Stomach (tissue), 9 donors: ENCODE results near the gene ADCY9. TPM values are rescaled to one million over a fixed set of nuclear protein-coding genes. Genes with fewer than 3 reads are reported as not detected.
"Not testable (repeated sequence)": the region's sequence is repeated elsewhere in the genome, so short reads cannot be mapped to it uniquely, and the experiment has no call there.

ENCODE experiments used
- DNase-seq, 2 donors: peaks; one replicate each; pipeline versions ENCODE4 v3.0.0 to v3.0.0-alpha.2; 2013 to 2019
- H3K27ac ChIP-seq, 5 donors: fragments of 200-600 bp in 4 of 5; sonication (generic) in 4 of 5; one replicate each; pipeline ENCODE4 v1.5.1; 2013 to 2019; ENCODE audit warnings: mild to moderate bottlenecking in 1 of 5, moderate library complexity in 1 of 5
- H3K27me3 ChIP-seq, 3 donors: fragments of 200-600 bp; sonication (generic); one replicate each; pipeline ENCODE4 v1.5.1; 2017 to 2019; ENCODE audit warnings: mixed run types in 1 of 3
- H3K36me3 ChIP-seq, 4 donors: fragments of 200-600 bp; sonication (generic); 1 replicate in 3 of 4; 2 replicates in 1 of 4; pipeline ENCODE4 v1.5.1; 2016 to 2019
- H3K4me1 ChIP-seq, 4 donors: fragments of 200-600 bp; sonication (generic); one replicate each; pipeline ENCODE4 v1.5.1; 2016 to 2019
- H3K4me3 ChIP-seq, 4 donors: fragments of 200-600 bp; sonication (generic) in 3 of 4; one replicate each; pipeline ENCODE4 v1.5.1; 2016 to 2019; ENCODE audit warnings: mild to moderate bottlenecking in 1 of 4
- H3K9me3 ChIP-seq, 4 donors: fragments of 200-600 bp; sonication (generic); one replicate each; pipeline ENCODE4 v1.5.1; 2016 to 2019
- EP300 ChIP-seq: sonication (generic); formaldehyde crosslinking; IDR thresholded peaks from one replicate; pipeline ENCODE4 v1.6.1; 2017; ENCODE audit warnings: antibody characterized with exemption
- POLR2A ChIP-seq, 4 donors: fragments of 450-650 bp; IDR thresholded peaks; one replicate each; pipeline ENCODE4 v1.6.1; 2016; ENCODE audit warnings: antibody characterized with exemption in 4 of 4, control low read depth in 2 of 4, mild to moderate bottlenecking in 1 of 4, moderate library complexity in 1 of 4
- POLR2AphosphoS5 ChIP-seq, 3 donors: sonication (generic); formaldehyde crosslinking; IDR thresholded peaks; one replicate each; pipeline ENCODE4 v1.6.1; 2016; ENCODE audit warnings: antibody characterized with exemption in 3 of 3
- WGBS, 5 donors: extraction: QIAGEN DNeasy Blood & Tissue Kit in 3 of 5; methylation state at CpG; one replicate each; pipeline versions ENCODE4 v1.1.5 to v1.1.7; 2013 to 2018; 5-methylcytosine and 5-hydroxymethylcytosine counted together
- intact Hi-C: fragments of 100-400 bp; cut with DNase I; formaldehyde crosslinking; loops from one replicate; pipeline ENCODE4 v1.15.1; 2023; ENCODE audit warnings: low total_unique reads
- polyA plus RNA-seq, 3 donors: library from polyadenylated mRNA; stranded (reverse); fragments of 200-250 nt; gene quantifications; one replicate each; pipeline ENCODE4 v1.2.3, GENCODE V29; 2013
- total RNA-seq, 5 donors: library from RNA; depleted of rRNA; stranded (reverse); fragments of >200 nt; gene quantifications; one replicate each; pipeline versions ENCODE4 v1.1.0 to v1.2.3, GENCODE V29; 2014 to 2016
- TF ChIP-seq, protein P1 (sequence below), 7 experiments: fragments of 450-650 bp in 4 of 7; fragments of 200-600 bp in 3 of 7; sonication (generic) in 3 of 7; IDR thresholded peaks; one replicate each; pipeline ENCODE4 v1.5.1; 2016 to 2019; ENCODE audit warnings: antibody characterized with exemption in 7 of 7, control low read depth in 2 of 7, mild to moderate bottlenecking in 1 of 7
- donor health status: healthy with polysubstance abuse.
- donor health status: Bipolar disorder and iron deficiency.
- donor health status: healthy.

ADCY9 gene
- total and polyA plus RNA-seq, 8 donors: 1.7 to 55.0 (median 12.9) TPM

DNA sequence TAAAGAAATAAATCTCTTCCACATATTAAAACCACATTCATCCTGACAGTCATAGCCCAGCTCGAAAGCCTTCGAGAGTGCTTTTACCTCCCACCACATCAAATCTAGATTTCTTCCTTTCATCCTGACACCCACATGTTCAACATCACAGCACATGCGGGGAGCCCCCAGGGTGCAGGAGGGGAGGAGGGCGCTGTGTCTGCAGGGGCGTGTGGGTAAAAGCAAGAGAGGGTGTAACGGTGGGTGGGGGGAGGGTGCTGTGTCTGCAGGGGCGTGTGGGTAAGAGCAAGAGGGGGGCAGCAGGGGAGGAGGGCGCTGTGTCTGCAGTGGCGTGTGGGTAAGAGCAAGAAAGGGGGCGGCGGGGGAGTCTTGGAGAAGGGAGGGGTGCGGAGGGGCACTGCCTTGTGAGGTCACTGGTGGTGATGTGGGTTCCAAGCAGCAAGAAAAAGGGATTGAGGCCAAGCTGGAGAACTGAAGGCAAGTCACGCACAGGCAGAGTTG, 34.7 kb downstream of the ADCY9 start:
- peak overlapping the region in 1 of 5 donors; percentile 16 for H3K27ac ChIP-seq
- no peaks in the 10 kb centered on the region for H3K9me3 ChIP-seq
- H3K4me3 ChIP-seq: no peak overlapping the region
- DNase-seq: peak in 1 of 2 donors; percentile 62
- H3K4me1 ChIP-seq: peaks cover 0 to 24% (median 8%) of the 10 kb centered on the region in 4 donors
- H3K36me3 ChIP-seq: peaks cover 0 to 4% (median 0%) of the 10 kb centered on the region in 4 donors
- 57 to 72% (median 69%) methylated on average over 13 of the region's 13 CpGs for WGBS, 5 donors
- H3K27me3 ChIP-seq: no peaks in the 10 kb centered on the region
- TF ChIP-seq, protein P1, sequence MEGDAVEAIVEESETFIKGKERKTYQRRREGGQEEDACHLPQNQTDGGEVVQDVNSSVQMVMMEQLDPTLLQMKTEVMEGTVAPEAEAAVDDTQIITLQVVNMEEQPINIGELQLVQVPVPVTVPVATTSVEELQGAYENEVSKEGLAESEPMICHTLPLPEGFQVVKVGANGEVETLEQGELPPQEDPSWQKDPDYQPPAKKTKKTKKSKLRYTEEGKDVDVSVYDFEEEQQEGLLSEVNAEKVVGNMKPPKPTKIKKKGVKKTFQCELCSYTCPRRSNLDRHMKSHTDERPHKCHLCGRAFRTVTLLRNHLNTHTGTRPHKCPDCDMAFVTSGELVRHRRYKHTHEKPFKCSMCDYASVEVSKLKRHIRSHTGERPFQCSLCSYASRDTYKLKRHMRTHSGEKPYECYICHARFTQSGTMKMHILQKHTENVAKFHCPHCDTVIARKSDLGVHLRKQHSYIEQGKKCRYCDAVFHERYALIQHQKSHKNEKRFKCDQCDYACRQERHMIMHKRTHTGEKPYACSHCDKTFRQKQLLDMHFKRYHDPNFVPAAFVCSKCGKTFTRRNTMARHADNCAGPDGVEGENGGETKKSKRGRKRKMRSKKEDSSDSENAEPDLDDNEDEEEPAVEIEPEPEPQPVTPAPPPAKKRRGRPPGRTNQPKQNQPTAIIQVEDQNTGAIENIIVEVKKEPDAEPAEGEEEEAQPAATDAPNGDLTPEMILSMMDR (IDR thresholded peaks at IDR 0.05): no peak
- TF ChIP-seq POLR2AphosphoS5 (IDR thresholded peaks at IDR 0.05): no peak
- no peak for TF ChIP-seq POLR2A (IDR thresholded peaks at IDR 0.05)
- TF ChIP-seq EP300: no peak
- intact Hi-C loops: no loop called here

DNA sequence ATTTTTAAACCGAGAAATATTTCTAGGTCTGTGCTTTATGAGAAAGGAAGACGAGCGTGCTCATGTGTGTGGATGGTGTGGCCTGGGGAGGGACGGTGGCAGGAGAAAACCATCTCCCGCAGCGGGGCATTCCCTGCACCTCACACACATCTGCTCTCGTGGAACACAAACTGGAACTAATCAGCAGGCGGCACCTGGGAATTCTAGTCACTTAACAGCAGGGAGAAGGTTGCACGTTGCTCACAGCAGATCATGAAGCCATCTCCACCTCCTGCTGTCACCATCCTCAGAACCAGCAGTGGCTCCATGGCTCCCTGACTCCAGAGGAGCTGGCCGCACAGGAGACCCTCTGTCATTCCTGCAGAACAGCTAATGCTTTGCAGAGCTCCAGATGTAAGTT, 35.2 kb downstream of the ADCY9 start:
- 60 to 87% (median 73%) methylated on average over 10 of the region's 10 CpGs for WGBS, 5 donors

DNA sequence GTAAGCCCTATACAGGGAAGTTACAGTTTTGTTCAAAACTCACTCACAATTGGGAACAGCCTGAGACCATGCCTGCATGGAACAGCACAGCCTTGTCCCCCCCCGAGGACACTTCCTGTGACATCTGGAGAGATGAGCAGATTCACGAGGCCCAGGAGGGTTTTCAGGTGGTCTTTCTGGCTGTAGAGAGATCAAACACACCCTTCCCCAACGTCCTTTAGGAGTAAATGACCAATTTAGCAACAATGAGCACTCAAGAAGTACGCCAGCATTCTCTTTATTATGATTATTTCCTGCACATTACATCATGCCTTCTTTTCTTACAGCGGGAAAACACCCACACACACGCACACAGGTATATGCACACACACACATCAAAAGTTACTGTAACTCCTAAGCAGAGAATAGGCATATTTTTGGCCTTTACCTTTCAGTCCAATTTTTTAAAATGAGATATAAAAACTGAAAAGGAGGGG, 39.0 kb downstream of the ADCY9 start:
- Histone ChIP-seq H3K36me3 (peaks cover 0 to 4% (median 0%) of the 10 kb centered on the region in 4 donors), H3K4me1 (peaks cover 0 to 13% (median 5%) of the 10 kb centered on the region in 4 donors), H3K27ac (no peak overlapping the region), H3K9me3 (no peaks in the 10 kb centered on the region), H3K4me3 (no peak overlapping the region), H3K27me3 (no peaks in the 10 kb centered on the region)
- TF ChIP-seq, protein P1 (IDR thresholded peaks at IDR 0.05): no peak
- no peak for TF ChIP-seq POLR2AphosphoS5 (IDR thresholded peaks at IDR 0.05)
- no peak for TF ChIP-seq EP300
- no peak for TF ChIP-seq POLR2A (IDR thresholded peaks at IDR 0.05)
- intact Hi-C loops: no loop called here
- no peak for DNase-seq
- WGBS, 5 donors: 72 to 82% (median 75%) methylated on average over 6 of the region's 6 CpGs

More for the DNA sequence above, 35.2 kb downstream of the ADCY9 start:
- Histone ChIP-seq H3K27me3 (no peaks in the 10 kb centered on the region), H3K4me3 (no peak overlapping the region), H3K36me3 (peaks cover 0 to 4% (median 0%) of the 10 kb centered on the region in 4 donors), H3K27ac (peak overlapping the region in 2 of 5 donors; percentile 3 to 16), H3K9me3 (no peaks in the 10 kb centered on the region), H3K4me1 (peaks cover 0 to 24% (median 8%) of the 10 kb centered on the region in 4 donors)
- TF ChIP-seq POLR2AphosphoS5 (IDR thresholded peaks at IDR 0.05): no peak
- TF ChIP-seq POLR2A (IDR thresholded peaks at IDR 0.05): no peak
- TF ChIP-seq, protein P1 (IDR thresholded peaks at IDR 0.05): no peak
- TF ChIP-seq EP300: no peak
- DNase-seq: no peak
- intact Hi-C loops: no loop called here

- 89 to 98% (median 95%) methylated on average over 7 of the region's 7 CpGs for WGBS, 5 donors
- TF ChIP-seq, protein P1 (IDR thresholded peaks at IDR 0.05): no peak
- no peak for TF ChIP-seq POLR2AphosphoS5 (IDR thresholded peaks at IDR 0.05)
Observed at GRCh38 chr16:4075534-4075933, 40.7 kb downstream of the ADCY9 start.

DNA sequence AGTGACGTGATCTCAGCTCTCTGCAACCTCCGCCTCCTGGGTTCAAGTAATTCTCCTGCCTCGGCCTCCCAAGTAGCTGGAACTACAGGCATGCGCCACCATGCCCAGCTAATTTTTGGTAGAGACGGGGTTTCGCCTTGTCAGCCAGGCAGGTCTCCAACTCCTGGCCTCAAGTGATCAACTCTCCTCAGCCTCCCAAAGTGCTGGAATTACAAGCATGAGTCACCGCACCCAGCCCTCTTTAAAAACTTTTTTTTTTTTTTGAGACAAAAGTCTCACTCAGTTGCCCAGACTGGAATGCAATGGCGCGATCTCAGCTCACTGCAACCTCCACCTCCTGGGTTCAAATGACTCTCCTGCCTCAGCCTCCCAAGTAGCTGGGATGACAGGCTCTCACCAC, 43.1 kb downstream of the ADCY9 start:
- H3K27me3 ChIP-seq, H3K36me3 ChIP-seq, DNase-seq, H3K27ac ChIP-seq, H3K9me3 ChIP-seq, H3K4me3 ChIP-seq, H3K4me1 ChIP-seq, intact Hi-C loops: not testable (repeated sequence)
- WGBS, 5 donors: 92 to 97% (median 94%) methylated on average over 9 of the region's 9 CpGs

More at GRCh38 chr16:4075534-4075933, 40.7 kb downstream of the ADCY9 start:
- Histone ChIP-seq H3K27ac (no peak overlapping the region), H3K4me1 (no peaks in the 10 kb centered on the region), H3K9me3 (no peaks in the 10 kb centered on the region), H3K36me3 (peaks cover 0 to 4% (median 0%) of the 10 kb centered on the region in 4 donors), H3K27me3 (no peaks in the 10 kb centered on the region), H3K4me3 (no peak overlapping the region)
- intact Hi-C loops: no loop called here
- DNase-seq: no peak
